NCI-H69 (cell line): Measurements from ENCODE around the gene OVAAL.
A peak's percentile ranks its signal among the peaks of the same experiment; 100 is the strongest.
"Not testable (repeated sequence)": the region's sequence is repeated elsewhere in the genome, so short reads cannot be mapped to it uniquely, and the experiment has no call there.

Experiments used
- DNase-seq: peaks from one replicate; lab custom pipeline; 2025; lab: John Stamatoyannopoulos, UW

Gene OVAAL

GRCh38 chr1:180540697-180541594, 17.8 kb upstream of the OVAAL start:
- no peak for DNase-seq

DNA sequence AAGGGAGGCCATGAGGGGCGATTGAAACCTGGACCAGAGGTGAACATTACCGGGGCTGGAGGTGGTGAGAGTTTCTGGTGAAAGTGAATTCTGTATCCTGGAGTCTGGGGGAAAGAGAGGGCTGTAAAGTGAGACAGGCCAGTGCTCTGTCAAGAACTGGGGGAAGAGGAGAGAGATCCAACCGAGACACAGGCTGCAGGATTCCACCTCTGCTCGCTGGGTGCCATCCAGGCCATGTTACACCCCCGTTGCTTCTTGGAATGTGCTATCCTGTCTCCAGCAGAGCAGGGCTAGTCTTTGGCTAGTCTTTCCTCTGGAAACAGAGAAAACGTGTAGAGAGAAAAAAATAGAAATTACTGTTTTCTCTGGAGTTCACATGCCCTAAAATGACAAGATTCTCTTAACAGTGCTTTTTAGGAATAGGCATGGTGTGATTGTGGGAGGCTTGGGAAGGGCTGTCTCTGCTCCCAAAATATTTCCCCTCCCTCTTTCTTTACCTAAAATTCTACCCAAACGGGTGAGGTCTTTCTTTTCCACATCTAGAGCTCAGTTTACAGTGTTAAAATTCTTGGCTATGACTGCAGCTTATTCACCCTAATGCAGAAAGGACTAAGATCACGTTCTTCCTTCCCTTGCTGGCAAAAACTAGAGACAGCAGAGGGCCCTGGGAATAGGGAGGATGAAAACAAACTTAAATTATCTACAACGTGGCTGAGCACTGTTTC, 16.5 kb upstream of the OVAAL start:
- no peak for DNase-seq

- no peak for DNase-seq
Measured at GRCh38 chr1:180542838-180543145, 16.0 kb upstream of the OVAAL start.

- peak; percentile 32 for DNase-seq
Measured at GRCh38 chr1:180544050-180544449, 14.7 kb upstream of the OVAAL start.

- DNase-seq: no peak
Measured at GRCh38 chr1:180545991-180546390, 12.8 kb upstream of the OVAAL start.

DNA sequence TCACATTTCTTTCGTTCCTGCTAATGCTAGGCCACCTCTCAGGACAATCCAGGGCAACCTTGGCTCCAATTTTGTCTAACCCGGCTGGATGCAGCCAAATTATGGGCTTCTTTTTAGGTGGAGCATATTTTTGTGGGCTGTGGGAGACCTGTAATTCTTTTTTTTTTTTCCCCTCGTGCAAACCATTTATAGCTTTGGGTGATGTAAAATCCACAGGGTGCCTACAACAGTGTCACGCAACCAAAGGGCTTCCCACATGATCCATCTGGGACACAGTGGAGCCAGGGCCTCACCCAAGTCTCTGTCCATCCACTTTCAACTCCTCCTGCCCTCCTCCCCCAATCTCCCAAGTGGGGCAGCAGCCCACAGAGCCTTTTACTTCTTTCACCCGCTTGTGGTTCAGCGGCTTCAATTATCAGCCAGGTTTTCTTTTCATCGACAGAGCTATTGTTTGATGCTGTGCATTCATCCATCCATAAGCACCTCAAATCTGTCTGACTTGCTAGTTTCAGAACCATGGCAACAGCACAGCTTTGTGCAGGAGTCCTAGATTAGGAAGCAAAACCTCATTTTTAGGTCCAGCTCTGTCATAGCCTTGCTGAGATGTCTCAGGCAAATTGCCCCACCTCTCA, 10.0 kb upstream of the OVAAL start:
- peak; percentile 79 for DNase-seq

DNA sequence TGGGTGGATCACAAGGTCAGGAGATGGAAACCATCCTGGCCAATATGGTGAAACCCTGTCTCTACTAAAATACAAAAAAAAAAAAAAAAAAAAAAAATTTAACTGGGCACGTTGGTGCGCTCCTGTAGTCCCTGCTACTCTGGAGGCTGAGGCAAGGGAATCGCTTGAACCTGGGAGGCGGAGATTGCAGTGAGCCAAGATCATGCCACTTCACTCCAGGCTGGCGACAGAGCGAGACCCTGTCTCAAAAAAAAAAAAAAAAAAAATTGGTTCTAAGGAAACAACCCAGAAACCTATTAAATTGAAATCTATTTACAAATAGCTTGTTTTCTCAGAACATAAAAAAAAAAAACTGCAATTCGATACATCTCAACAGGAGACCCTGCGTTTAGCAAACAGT, 9.0 kb upstream of the OVAAL start:
- DNase-seq: not testable (repeated sequence)

- no peak for DNase-seq
Measured at GRCh38 chr1:180550241-180550640, 8.5 kb upstream of the OVAAL start.

- DNase-seq: no peak
Measured at GRCh38 chr1:180551997-180552396, 6.8 kb upstream of the OVAAL start.

- DNase-seq: not testable (repeated sequence)
Measured at GRCh38 chr1:180553046-180553445, 5.7 kb upstream of the OVAAL start.

DNA sequence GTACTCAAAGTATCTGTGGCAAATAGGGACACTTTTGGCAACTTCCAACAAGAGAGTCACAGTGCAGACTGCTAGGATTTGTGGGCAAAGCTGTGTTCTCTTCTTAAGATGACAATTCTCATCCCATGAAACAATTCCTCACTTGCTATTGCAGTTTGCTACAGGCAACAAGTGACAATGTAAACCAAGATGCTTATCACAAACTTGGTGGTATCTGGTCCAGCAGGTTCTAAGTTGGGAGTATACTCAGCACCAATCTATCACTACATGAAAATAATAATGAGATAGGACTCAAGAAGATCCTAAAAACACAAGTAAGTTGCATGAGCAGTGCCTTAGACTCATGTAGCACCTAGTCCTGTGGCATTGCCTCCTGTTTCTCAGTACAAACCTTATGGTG, 3.4 kb upstream of the OVAAL start:
- DNase-seq: no peak

GRCh38 chr1:180560200-180560867, 1.6 kb downstream of the OVAAL start:
- no peak for DNase-seq

DNA sequence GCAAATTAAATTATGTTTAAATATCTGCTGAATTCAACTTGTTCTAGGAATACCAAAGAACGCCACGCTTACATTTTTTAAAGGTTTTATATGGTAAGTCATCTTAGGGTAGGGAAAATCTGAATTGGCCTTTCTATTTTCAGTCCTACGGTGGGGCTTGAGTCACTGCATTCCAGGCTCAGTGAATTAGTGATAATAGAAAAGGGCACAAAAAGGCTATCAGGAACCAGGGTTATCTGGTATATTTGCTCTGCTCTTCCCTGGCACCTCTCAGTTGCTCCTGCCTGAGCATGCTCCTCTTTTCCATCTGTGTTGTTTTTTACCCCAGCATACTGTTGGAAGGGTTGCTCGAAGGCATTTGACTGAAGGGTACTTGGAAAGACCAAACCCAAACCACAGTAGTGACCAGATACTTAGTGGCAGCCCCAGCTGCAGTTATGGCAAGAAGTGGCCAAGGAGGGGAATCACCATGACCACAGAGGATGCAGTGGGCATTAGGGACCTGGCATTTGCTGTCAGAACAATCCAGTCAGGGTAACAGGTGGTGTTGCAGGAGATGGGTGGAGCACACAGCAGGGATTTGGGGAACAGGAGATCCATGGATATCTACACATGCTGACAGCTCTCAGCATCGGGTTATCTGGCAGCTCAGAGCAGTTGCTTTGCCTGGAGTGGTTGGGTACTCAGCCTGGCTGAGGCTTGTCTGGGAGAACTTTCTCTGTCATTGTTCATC, 2.3 kb downstream of the OVAAL start:
- DNase-seq: peak; percentile 77

DNA sequence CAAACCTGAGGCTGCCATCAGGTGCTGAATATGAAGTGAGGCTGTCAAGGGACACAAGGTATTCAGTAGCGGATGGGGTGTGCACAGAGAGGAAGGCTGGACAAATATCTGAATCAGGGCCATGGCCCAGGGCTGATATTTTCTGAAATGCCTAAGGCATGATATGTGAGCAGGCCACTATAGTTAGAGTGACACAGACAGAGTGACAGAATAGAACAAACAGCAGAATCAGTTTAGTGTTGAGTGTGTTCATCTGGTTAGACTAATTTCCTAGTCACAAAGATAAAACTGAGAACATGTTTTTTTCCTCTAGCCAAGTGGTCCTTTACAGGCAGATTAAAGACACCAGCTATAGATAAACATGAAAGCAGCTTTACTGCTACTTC, 3.9 kb downstream of the OVAAL start:
- DNase-seq: no peak

DNA sequence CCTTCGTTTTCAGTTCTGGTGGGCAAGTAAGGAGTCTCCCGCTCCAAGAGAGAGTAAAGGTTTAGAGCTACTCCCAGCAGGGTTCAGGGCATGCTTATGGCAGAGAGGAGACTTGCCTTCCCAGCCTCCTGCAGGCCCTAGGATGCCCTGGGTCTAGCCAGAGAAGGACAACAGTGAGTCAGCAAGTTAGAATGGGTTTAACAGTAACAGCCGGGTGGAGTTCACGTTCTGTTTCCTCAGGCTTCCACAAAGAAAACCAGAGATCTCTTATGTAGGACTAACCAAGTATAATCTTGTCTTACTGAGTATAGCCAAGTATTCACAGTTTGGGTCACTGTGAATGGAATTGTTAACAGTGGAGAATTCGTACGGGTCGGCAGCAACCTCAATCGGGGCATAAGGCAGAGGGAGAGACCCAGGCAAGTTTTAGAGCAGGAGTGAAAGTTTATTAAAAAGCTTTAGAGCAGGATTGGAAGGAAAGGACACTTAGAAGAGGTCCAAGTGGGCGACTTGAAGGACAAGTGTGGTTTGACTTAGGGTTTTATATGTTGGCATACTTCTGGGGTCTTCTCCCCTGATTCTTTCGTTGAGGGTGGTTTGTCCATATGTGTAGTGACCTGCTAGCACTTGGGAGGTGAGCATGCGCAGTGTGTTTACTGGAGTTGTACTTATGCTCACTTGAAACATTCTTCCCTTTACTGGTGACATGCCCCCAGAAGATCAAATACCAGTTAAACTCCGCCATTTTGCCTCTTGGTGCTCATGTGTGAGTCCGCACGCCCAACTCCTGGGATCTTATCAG, 4.5 kb downstream of the OVAAL start:
- DNase-seq: peak; percentile 22

GRCh38 chr1:180565121-180565871, 6.5 kb downstream of the OVAAL start:
- DNase-seq: no peak

DNA sequence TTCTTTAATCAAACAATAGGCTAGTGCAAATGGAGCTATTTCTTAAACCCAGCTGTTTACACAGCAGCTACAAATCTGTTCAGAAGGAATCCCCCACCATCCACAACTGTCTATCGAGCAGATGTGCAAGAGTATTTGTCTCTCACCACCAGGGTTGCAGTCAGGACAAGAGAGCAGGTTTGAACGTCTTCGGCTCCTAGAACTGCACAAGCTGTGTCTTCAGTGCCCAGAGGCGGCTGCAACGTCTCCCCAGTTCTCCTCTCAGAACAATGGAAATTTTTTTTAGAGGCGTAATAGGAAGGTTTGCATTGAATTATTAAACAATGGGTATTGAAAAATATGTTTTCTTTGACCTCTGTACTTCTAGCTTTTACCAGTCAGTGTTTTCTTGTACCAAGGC, 7.3 kb downstream of the OVAAL start:
- no peak for DNase-seq

GRCh38 chr1:180566495-180566894, 7.7 kb downstream of the OVAAL start:
- no peak for DNase-seq

- no peak for DNase-seq
Measured at GRCh38 chr1:180567654-180568053, 8.9 kb downstream of the OVAAL start.

- DNase-seq: no peak
Measured at GRCh38 chr1:180568184-180568583, 9.4 kb downstream of the OVAAL start.
